ENCODE data around the gene TMEM178B.
"Not testable (repeated sequence)": the region's sequence is repeated elsewhere in the genome, so short reads cannot be mapped to it uniquely, and the experiment has no call there.

Gene TMEM178B

DNA sequence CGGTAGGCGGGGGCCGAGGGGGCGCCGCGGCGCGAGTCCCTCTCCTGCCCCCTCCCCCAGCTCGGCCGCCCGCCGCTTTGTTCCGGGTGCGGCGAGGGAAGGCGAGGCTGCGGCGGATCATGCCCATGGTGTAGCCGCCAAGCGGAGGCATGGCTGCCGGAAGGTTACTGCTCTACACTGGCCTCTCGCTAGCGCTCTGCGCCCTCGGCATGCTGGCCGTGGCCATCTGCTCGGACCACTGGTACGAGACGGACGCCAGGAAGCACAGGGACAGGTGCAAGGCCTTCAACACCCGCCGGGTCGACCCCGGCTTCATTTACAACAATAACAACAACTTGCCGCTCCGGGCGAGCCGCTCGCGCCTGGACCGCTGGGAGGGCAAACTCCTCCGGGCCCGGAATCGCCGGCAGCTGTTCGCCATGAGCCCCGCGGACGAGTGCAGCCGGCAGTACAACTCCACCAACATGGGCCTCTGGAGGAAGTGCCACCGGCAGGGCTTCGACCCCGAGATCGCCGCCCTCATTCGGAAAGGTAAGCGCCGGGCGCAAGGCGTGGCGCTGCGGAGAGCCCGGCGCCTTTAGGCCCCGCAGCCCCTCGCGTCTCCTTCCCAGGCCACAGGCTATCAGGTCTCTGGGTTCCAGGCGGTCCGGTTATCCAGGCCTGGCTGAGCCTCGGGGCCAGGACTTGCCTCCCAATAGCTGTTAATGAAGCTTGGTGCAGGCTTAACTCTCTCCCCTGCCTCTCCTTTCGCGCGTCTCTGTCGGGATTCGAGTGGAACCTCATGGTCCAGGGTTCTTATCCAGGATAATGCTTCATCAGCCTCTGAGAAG lies 513 bp downstream of the TMEM178B start:
- DNase-seq (ENCODE audit: low read depth): no peak

DNA sequence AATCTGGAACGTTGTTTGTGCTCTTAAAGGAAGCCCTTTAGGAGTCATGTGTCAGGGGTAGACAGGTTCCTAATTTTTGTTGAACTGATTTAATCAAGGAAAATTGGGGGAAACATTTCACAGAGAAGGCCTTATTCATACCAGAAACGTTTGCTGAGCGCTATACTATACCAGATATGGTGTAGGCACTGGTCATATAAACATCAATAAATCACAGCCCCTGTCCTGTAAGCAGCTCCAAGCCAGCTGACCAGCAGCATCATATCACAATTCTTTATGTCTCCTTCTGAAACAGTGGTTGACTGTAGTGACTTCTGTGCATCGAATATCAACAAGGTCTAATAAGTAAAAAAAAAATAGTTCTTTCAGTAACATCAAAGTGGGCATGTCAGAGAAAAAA lies 1.1 kb downstream of the TMEM178B start:
- no peak for DNase-seq (ENCODE audit: low read depth)

DNA sequence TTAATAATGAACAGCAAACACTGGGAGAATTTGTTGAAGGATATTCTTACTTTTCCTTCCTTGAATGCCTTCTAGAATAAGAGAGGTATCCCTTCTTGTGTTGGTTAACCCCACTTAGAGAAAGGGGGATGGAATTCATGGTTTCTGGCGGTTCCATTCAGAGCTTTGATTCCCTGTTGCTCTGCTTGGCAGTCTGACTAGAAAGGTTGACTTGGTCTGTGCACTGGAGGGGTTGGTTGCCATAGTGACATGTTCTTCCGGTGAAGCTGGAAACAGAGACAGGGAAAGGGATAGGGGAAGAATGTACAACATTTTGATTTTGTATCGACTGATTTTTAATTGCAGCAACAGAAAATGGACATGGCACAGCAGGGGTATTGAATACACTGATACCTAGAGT lies 2.5 kb downstream of the TMEM178B start:
- DNase-seq (ENCODE audit: low read depth): no peak

DNA sequence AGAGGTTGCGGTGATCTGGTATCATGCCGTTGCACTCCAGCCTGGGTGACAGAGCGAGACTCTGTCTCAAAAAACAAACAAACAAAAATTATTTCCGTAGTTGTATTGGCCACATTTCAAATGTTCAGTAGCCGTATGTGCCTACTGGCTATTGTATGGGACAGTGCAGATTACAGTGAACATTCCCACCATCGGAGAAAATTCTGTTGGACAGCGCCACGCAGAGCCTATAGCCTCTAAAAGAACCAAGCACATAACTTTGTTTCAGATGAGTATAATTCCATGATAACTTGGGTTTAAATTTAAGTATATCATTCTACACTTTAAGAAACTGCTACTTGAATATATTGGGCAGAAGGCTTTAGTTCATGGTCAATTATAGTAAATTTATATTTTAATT lies 5.4 kb downstream of the TMEM178B start:
- no peak for DNase-seq (ENCODE audit: low read depth)

DNA sequence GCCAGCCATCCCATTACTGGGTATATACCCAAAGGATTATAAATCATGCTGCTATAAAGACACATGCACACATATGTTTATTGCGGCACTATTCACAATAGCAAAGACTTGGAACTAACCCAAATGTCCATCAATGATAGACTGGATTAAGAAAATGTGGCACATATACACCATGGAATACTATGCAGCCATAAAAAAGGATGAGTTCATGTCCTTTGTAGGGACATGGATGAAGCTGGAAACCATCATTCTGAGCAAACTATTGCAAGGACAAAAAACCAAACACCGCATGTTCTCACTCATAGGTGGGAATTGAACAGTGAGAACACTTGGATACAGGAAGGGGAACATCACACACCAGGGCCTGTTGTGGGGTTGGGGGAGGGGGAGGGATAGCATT lies 15.6 kb downstream of the TMEM178B start:
- not testable (repeated sequence) for DNase-seq (ENCODE audit: low read depth)

DNA sequence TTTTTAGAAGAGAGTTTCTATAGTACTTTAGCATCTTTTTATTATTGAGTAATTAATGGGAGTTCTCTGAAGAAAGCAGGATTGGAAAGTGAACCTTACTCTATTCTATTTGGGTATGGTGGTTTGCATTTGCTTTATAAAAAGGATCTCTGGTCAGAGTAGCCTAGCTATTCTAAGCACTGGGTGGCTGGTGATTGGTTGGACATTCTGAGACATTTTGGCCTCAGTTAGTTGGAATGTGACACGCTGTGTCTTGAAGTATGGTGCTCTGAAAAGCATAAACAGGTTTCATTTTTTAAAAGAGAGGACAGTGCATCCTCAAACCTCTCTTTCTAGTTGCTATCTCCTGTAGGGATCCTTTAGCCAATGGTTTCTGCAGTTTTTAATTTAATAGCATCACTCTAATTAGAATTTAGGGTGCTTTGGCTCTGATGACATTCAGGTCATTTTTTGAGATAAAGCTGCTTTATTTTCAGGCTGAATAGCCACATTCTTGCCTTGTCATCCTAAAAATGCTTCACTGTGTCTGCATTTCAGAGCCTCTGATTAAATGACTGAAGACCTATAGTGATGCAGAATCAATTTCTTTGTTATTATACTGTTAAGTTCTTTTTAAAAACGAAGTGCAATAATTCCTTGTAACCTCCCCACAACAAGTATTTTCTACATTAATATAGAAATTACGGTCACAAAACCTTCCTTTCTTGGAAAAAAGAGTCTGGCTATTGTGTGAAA lies 20.6 kb downstream of the TMEM178B start:
- DNase-seq (ENCODE audit: low read depth): no peak

DNA sequence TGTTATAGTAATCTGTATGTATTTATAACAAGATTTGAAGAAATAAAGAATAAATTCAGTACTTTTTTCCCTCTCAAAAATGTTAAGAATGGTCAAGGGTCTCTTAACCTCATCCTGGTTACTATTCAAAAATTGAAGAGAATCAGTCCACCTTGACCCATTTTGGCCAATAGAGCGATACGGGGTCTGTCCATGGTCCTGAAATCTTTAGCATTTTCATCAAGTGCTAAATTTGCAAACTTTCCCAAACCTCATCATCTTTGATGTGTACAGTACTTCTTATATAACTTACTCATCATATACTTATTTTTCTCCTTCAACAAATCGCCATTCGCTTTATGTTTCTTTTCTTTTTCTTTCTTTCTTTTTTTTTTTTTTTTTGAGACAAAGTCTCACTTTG lies 23.6 kb downstream of the TMEM178B start:
- no peak for DNase-seq (ENCODE audit: low read depth)

DNA sequence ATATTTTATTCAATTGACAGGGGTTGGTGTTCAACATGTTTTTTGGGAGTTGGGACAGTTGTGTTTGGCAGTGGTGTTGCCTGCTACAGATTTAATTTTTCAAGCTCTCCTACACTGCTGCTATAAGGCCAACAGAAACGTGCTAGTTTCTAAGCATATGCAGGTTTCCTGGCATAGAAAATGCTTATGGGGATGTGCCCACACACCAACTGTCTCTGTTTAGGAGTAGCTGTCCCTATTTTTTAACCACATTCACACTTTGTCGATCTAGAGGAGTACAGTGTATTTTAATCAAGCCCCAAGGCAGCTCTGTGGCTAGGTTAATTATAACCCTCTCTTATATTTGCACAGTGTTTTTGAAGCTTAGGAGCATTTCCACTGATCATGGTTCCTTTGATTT lies 28.6 kb downstream of the TMEM178B start:
- no peak for DNase-seq (ENCODE audit: low read depth)

DNA sequence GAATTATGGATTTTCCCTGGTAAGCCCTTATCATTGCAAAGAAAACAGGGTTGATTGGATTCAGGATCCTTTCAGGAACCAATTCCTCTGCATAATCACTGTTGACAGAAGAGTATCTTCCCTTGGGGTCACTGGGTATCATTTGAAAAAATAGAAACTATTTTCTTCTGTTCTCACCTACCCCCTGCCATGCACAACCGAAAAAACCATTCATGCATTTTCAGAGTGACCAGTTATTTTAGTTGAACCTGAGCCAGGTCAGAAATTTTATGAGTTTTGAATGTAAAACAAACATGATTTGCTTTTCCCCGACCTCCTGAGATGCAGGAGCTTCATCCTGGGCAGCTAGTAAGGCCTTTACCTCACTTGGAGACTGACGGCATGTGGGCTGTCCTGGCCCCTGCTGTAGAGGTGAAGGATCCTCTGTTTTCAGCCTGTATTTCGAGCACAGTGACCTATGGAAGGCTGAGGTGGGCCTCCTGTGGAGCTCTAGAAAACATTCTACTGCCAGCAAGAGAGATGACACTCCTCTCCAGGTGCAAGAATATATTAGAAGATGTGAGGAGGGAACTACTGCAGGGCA lies 30.1 kb downstream of the TMEM178B start:
- DNase-seq (ENCODE audit: low read depth): no peak

DNA sequence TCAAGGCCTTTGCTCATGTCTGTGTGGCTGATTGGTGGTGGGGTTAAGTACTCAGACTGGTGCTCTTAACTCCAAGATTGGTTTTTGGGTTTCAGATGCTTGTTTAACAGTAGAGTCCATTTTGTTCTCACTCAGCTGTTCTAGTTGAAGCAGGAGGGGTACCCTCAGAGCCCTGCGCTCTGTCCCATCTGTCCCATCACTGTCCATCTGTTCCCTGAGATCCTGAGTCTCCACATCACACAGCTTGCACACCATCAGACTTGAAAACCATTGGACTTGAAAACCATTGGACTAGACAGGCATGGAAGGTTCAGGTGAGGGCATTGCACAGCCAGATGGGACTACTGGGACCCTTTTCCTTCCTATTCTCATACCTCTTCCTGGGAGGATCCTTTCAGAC lies 39.3 kb downstream of the TMEM178B start:
- DNase-seq (ENCODE audit: low read depth): no peak

DNA sequence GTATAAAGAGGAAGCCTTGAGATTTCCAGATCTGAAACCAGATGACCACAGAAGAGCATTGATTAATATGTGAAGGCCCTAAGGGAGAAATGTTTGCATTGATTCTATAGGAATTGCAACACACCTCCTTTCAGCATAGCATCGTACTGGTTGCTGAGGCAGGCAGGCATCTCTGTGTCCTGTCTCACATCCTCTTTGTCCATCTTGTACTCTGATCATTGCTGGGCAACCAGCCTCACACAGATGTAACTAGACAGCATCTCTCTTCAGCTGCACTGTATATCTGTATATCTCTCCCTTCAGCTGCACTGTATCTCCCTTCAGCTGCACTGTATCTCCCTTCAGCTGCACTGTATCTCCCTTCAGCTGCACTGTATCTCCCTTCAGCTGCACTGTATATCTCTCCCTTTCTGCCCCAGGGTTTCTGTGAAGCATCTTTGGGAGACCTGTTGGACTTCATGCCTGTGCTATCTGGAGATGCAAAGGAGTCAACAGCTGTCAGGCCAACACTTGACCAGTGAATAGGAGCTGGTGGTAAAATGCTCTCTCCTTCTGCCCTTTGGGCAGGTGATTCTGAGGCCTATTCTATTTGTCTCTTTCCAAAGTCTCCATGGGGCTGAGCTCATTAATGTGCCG lies 40.3 kb downstream of the TMEM178B start:
- DNase-seq (ENCODE audit: low read depth): no peak

DNA sequence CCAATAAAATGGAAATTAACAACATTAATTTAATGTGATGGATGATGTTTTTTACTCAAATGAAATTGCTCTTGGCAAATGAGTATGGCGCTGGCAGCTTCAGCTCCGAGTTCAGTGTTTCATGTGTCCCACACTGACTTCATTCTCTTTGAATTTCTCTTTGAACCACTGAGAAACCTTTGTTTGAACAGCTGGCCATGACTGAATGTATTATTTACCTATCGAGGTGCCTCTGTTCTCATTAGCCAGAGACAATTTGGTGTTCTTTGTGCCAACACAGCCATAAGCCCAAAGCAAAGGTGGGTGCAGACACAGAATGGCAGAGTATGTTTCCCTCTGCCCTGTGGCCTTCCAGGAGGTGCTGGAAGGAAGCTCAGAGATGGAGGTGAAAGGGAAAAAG lies 42.1 kb downstream of the TMEM178B start:
- no peak for DNase-seq (ENCODE audit: low read depth)

DNA sequence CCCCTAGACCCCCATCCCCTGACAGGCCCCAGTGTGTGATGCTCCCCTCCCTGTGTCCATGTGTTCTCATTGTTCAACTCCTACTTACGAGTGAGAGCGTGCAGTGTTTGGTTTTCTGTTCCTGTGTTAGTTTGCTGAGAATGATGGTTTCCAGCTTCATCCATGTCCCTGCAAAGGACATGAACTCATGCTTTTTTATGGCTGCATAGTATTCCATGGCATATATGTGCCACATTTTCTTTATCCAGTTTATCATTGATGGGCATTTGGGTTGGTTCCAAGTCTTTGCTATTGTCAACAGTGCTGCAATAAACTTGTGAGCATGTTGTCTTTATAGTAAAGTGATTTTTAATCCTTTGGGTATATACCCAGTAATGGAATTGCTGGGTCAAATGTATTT lies 42.8 kb downstream of the TMEM178B start:
- DNase-seq (ENCODE audit: low read depth): not testable (repeated sequence)

DNA sequence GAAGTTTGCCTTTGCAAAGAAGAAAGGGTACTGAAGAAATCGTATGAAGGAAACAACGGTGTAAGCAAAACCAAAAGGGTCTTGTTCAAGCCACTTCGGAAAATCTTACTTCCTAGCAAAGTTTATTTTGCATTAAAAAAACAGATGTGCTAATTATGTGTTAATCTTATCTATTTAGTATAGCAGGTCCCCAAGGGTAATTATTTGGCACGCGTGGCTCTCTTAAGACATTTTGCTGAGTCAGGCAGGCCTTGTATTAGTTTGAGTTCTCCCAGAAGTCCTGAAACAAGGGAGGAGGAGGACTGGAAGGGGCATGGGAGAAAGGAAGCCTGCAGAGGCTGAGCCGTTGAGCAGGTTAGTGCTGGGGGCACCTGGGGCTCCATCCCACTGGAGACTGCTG lies 44.9 kb downstream of the TMEM178B start:
- DNase-seq (ENCODE audit: low read depth): no peak

DNA sequence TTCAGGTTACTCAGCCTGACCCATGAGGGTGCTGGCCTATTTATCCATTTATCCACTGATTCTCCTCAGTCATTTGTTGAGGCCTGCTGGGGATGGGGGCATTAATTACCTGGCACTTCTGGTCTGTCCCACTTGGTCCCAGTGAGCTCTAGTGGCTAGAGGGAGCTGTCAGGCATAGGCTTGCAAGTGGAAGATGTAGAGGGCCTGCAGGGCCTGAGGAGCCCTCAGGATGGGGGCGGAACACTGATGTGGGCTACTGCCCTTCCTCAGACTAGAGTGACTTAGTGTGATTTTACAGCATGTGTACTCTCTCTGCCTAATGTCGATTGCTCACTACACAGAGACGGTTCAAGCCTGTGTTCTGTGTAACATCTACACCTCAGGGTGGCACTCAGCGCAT lies 45.3 kb downstream of the TMEM178B start:
- no peak for DNase-seq (ENCODE audit: low read depth)

DNA sequence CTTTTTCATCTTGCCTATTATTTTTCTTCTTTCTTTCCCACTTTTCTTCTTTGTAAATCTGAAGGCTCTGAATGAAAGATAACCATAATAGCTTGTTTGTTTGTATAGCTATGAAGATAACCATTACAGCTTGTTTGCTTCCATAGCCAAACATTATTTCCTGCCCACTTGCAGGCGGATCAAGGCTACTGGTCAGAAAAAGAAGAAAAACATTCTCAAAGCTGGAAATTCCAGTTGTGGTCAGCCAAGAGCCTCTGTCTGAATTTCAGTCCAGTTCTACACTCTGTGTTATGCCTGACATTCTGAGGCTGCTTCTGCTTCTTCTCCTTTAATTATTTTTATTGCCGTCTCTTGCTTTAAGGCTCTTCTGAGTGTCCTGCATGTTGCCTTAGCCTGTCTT lies 48.9 kb downstream of the TMEM178B start:
- no peak for DNase-seq (ENCODE audit: low read depth)

DNA sequence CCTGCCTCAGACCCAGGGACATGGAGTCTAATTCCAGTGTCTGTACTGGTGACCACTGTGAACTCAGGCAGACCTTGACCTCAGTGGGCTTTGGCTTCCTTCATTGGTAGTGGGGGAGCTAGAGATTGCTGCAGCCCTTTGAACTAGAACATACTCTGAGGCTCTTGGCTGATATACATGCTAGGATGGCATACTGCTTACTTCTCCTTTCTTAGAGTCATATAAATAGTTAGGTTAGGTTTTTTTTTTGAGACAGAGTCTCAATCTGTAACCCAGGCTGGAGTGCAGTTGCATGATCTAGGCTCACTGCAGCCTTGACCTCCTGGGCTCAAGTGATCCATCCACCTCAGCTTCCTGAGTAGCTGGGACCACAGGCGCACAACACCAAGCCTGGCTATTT lies 49.7 kb downstream of the TMEM178B start:
- no peak for DNase-seq (ENCODE audit: low read depth)

DNA sequence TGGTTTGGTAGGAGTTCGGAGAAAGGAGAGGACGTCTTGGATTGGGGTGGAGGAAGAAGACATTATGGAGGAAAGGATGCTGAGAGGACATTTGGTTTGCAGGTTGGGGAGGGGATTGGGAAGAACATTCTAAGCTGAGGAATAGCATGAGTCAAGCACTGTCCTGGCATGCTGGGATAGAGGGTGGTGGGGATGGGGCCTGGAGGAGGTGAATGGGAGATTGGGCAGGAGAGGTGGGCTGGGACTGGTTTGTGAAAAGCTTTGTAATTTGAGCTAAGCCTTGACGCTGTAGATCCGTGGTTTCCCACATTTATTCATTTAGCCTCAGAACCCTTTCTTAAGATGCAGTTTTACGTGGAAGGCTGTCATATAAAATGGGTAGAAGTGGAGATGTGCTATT lies 52.2 kb downstream of the TMEM178B start:
- no peak for DNase-seq (ENCODE audit: low read depth)

DNA sequence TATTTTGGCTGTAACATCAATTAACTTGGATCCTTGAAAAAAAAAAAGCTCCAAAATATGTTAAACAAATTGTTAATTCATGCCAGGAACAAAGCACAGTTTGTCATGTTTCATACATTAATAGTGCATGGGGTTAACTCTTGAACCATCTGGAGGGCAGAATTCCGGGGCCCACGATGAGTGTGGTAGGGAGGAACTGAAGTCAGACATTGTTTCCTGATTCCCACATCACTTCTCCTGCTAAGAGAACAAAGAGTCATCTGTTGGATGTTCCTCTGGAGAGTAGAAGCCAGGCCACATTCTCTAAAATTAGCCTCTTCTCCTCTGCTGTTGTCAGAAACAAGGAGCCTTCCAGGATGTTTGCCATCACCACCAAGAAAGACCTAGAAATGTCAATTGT lies 54.6 kb downstream of the TMEM178B start:
- DNase-seq (ENCODE audit: low read depth): no peak

DNA sequence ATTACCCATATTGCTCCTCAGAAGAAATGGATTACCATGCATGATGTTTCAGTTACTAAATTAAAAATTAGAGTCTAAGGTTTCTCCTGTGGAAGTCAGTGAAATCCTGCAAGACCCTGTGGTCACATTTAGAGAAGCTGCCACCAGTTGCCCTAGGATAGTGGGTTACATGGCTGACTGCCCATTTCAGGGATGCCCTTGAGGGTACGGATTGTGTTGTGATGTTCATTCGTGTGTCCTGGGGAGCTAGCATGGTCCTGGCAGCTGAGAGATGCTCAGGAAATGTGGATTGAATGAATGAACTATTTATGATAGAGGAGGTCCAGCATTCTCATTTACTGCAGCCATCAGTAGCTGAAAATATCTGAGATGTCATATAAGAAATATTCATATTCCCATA lies 55.1 kb downstream of the TMEM178B start:
- no peak for DNase-seq (ENCODE audit: low read depth)

DNA sequence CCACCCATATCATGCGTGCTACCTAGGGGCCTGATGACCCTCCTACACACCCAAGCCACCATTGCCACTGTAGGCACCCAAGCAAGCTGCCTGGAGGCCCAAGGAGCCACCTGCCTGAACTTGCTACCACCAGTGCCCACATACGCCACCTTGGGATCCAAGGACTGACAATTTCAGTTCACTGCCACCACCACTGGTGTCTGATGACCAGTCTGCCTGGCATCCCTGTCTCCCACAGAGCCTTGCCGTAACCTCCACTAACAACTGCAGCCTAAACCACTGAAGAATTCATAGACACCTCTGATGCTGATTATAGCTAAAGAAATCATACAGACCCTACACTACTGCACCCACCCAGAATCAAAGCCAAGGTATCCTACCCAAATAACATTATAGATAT lies 58.8 kb downstream of the TMEM178B start:
- no peak for DNase-seq (ENCODE audit: low read depth)

DNA sequence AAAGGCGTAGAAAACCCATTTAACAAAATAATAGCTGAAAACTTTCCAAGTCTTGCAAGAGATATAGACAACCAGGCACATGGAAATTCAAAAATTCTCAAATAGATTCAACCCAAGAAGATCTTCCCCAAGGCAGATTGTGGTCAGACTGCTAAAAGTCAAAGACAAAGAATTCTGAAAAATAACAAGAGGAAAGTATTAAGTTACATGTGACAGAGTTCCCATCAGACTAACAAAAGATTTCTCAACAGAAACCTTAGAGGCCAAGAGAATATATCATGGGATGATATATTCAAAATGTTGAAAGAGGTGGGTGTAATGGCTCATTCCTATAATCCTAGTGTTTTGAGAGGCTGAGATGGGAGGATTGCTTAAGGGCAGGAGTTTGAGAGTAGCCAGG lies 59.8 kb downstream of the TMEM178B start:
- DNase-seq (ENCODE audit: low read depth): no peak

DNA sequence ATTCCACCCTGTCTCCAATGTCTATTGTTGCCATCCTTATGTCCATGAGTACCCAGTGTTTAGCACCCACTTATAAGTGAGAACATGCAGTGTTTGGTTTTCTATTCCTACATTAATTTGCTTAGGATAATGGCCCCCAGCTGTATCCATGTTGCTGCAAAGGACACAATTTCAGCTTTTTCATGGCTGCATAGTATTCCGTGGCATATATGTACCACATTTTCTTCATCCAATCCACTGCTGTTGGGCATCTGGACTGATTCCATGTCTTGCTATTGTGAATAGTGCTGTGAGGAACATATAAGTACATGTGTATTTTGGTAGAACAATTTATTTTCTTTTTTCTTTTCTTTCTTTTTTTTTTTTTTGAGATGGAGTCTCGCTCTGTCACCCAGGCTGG lies 68.2 kb downstream of the TMEM178B start:
- DNase-seq (ENCODE audit: low read depth): no peak

All from activated gamma-delta T cell treated with anti-CD3 and anti-CD28 coated beads, Interleukin-2, amount 50 U/mL, for 16 hours (primary cell).